ENCODE data around the gene FLNB. TPM values are rescaled to one million over a fixed set of nuclear protein-coding genes. Genes with fewer than 3 reads are reported as not detected.

FLNB gene
- total and polyA plus RNA-seq, 2 of the 13 experiments (the other 11 are each of a cell fraction or from before 2014, with no cell fraction given) = 106 to 130 TPM

- 0 out of 2 replicates have a peak, but pooled peaks have one; percentile 27 for TF ChIP-seq ZBTB34 (CRISPR knock-in tag; IDR thresholded peaks at IDR 0.05)
- TF ChIP-seq ZNF367 (CRISPR knock-in tag; IDR thresholded peaks at IDR 0.05; ENCODE audit: borderline replicate concordance) = no peak
- TF ChIP-seq BORCS8-MEF2B (CRISPR knock-in tag; IDR thresholded peaks at IDR 0.05) = 0 out of 2 replicates have a peak, but pooled peaks have one; percentile 17
- no peak for TF ChIP-seq ARID3A (IDR thresholded peaks at IDR 0.05; ENCODE audit: low read depth, low read length)
- TF ChIP-seq ZNF646 (CRISPR knock-in tag; IDR thresholded peaks at IDR 0.05) = peak; percentile 19; the same call in 1 of the 2 replicates
- TF ChIP-seq GLI4 (CRISPR knock-in tag; IDR thresholded peaks at IDR 0.05; ENCODE audit: borderline replicate concordance) = 0 out of 2 replicates have a peak, but pooled peaks have one; percentile 60
- TF ChIP-seq SP4 (CRISPR knock-in tag; IDR thresholded peaks at IDR 0.05) = 0 out of 2 replicates have a peak, but pooled peaks have one; percentile 46
- peak; percentile 94 for TF ChIP-seq ZBTB33 (CRISPR knock-in tag; IDR thresholded peaks at IDR 0.05)
- TF ChIP-seq ZNF788 (CRISPR knock-in tag; IDR thresholded peaks at IDR 0.05; ENCODE audit: borderline replicate concordance) = 0 out of 2 replicates have a peak, but pooled peaks have one; percentile 34
- TF ChIP-seq, protein P1, sequence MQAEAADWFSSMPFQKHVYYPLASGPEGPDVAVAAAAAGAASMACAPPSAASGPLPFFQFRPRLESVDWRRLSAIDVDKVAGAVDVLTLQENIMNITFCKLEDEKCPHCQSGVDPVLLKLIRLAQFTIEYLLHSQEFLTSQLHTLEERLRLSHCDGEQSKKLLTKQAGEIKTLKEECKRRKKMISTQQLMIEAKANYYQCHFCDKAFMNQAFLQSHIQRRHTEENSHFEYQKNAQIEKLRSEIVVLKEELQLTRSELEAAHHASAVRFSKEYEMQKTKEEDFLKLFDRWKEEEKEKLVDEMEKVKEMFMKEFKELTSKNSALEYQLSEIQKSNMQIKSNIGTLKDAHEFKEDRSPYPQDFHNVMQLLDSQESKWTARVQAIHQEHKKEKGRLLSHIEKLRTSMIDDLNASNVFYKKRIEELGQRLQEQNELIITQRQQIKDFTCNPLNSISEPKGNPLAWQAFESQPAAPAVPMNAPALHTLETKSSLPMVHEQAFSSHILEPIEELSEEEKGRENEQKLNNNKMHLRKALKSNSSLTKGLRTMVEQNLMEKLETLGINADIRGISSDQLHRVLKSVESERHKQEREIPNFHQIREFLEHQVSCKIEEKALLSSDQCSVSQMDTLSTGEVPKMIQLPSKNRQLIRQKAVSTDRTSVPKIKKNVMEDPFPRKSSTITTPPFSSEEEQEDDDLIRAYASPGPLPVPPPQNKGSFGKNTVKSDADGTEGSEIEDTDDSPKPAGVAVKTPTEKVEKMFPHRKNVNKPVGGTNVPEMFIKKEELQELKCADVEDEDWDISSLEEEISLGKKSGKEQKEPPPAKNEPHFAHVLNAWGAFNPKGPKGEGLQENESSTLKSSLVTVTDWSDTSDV (CRISPR knock-in tag; IDR thresholded peaks at IDR 0.05) = 0 out of 2 replicates have a peak, but pooled peaks have one; percentile 17
- TF ChIP-seq ZNF274 (CRISPR knock-in tag; IDR thresholded peaks at IDR 0.05) = 0 out of 2 replicates have a peak, but pooled peaks have one; percentile 54
Observed at GRCh38 chr3:58167431-58168351, 159.5 kb downstream of the FLNB start (continued).
